ENCODE measurements around the gene FOXO6. TPM values are rescaled to one million over a fixed set of nuclear protein-coding genes. Genes with fewer than 3 reads are reported as not detected.

Gene FOXO6
- total and polyA plus RNA-seq, 8 donors: 0.63 to 2.8 (median 1.9) TPM

DNA sequence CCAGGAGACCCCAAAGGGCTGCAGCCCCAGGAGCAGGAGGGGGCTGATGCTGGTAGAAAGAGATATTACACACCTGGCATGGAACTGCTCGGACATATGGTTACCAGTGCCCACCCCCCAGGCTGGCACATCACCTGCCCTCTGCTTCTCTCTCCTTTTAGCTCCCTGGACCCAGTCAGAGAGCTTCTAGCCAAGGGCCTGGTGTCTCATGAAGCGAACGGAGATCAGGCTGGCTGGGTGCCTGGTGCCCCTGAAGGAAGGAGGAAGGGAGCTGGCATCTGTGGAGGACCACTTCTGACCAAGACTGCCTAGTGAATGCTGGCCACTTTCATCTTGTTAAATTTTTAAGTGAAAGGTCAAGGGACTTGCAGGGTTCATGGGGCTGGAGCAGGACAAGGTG is 53.1 kb downstream of the FOXO6 start:
- H3K4me3 ChIP-seq: no peak overlapping the region
- TF ChIP-seq, protein P1, sequence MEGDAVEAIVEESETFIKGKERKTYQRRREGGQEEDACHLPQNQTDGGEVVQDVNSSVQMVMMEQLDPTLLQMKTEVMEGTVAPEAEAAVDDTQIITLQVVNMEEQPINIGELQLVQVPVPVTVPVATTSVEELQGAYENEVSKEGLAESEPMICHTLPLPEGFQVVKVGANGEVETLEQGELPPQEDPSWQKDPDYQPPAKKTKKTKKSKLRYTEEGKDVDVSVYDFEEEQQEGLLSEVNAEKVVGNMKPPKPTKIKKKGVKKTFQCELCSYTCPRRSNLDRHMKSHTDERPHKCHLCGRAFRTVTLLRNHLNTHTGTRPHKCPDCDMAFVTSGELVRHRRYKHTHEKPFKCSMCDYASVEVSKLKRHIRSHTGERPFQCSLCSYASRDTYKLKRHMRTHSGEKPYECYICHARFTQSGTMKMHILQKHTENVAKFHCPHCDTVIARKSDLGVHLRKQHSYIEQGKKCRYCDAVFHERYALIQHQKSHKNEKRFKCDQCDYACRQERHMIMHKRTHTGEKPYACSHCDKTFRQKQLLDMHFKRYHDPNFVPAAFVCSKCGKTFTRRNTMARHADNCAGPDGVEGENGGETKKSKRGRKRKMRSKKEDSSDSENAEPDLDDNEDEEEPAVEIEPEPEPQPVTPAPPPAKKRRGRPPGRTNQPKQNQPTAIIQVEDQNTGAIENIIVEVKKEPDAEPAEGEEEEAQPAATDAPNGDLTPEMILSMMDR (IDR thresholded peaks at IDR 0.05): no peak
- intact Hi-C loops (cut with DNase I): loop anchor here in 1 of 2 donors (10.0 kb wide), 1 partner anchor 129 kb away; no protein-coding TSS in a partner anchor
- DNase-seq (no peak), ATAC-seq (no peak)
- peaks cover 7 to 9% of the 10 kb centered on the region in 2 donors for H3K4me1 ChIP-seq
- H3K27me3 ChIP-seq: peaks cover 0 to 23% of the 10 kb centered on the region in 2 donors
- no peaks in the 10 kb centered on the region for H3K36me3 ChIP-seq
- H3K9me3 ChIP-seq: no peaks in the 10 kb centered on the region
- H3K27ac ChIP-seq: no peak overlapping the region

DNA sequence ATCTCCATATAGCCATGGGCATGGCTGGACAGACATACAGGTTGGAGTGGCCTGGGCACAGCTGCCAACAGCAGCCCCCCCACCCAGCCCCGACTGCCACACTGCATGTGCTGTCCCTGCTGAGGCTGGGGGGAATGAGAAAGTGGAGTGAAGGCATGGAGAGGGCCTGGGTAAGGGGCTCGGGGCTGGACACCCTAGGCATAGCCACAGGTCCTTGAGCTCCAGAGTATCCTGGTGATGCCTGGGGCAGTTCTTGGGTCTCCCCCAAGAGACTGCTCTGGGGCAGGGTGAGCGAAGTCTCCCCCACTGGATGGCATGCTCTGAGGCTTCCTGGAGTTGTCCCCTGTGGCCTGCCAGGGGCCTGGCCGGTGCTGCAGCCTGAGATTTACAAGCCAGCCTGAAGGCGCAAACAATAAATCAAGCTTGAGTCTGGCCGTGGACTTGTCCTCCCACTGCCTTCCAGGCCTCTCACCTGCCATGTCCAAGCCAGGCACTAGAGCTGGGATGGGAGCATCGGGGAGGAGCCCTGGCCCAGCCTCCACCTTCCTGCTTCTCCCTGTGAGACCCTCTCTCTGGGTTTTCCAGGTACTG is 53.6 kb downstream of the FOXO6 start:
- intact Hi-C loops (cut with DNase I): loop anchor here (5.0 to 10.0 kb wide), 3 partner anchors 128 to 148 kb away; no protein-coding TSS in a partner anchor
- Histone ChIP-seq H3K4me3 (no peak overlapping the region), H3K4me1 (peaks cover 7 to 9% of the 10 kb centered on the region in 2 donors), H3K36me3 (no peaks in the 10 kb centered on the region), H3K27ac (no peak overlapping the region), H3K9me3 (no peaks in the 10 kb centered on the region), H3K27me3 (peaks cover 0 to 18% of the 10 kb centered on the region in 2 donors)
- ATAC-seq (no peak), DNase-seq (peak in 1 of 4 donors; percentile 43)
- TF ChIP-seq, protein P1 (IDR thresholded peaks at IDR 0.05): no peak

DNA sequence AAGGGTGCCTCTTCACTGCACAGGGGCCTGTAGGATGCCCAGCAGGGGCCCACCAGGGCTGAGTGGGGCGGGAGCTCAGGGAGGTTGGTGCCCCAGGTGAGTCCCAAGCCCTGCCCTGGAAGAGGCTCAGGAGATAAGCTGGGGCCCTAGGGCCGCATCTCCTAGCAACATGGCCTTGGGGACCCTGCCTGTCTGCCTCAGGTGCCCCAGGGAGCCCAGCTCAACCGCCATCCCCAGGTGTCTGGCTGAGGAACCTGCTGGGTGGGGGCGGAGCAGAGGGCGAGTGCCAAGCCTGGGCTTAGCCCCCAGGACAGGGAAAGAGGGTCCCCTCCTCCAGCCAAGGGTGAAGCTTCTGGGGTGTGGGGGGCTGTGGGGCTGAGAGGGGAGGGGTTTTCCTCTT is 54.8 kb downstream of the FOXO6 start:
- DNase-seq (peak in 1 of 4 donors; percentile 43), ATAC-seq (no peak)
- intact Hi-C loops (cut with DNase I): loop anchor here (5.0 to 10.0 kb wide), 3 partner anchors 129 to 149 kb away; no protein-coding TSS in a partner anchor
- H3K4me3 ChIP-seq: no peak overlapping the region
- TF ChIP-seq, protein P1 (IDR thresholded peaks at IDR 0.05): no peak
- H3K27ac ChIP-seq: no peak overlapping the region
- H3K27me3 ChIP-seq: peaks cover 0 to 7% of the 10 kb centered on the region in 2 donors
- no peaks in the 10 kb centered on the region for H3K36me3 ChIP-seq
- peaks cover 7 to 9% of the 10 kb centered on the region in 2 donors for H3K4me1 ChIP-seq
- H3K9me3 ChIP-seq: no peaks in the 10 kb centered on the region

DNA sequence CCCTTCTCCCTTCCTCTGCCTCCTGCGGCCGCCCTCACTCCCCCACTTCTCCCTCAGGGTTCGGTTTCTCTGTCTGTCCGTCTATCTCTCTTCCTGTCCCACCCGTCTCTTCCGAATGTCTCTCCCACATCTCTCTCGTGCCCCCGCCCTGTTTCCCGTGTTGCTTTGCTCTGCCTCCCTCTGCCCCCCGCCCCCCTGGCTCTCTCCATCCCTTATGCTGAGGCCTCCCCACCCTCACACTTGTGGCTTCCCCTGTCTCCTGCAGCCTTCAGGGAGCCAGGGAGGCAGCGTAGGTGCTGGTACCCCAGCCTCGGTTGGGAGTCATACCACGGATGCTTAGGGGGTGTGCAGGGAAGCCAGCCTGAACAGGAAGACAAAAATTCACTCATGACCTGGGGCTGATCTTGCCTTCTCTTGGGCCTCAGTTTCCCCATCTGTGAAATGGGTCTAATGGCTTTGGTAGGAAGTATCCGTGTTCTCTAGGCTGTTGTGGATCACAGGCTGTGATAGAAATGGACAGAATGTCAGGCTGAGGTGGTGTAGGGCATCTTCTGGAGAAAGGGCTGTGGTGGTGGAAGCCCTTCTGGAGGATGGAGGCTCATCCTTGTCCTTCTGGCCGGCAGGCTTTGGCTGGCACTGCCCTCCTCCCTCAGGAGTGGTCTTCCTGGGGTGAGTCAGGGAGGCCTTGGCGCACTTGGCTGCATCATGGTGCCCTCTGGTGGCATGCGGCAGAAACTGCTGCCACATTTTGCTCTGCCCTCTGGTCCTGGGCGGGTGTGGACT is 55.5 kb downstream of the FOXO6 start:
- Histone ChIP-seq H3K4me3 (no peak overlapping the region), H3K27ac (no peak overlapping the region), H3K36me3 (no peaks in the 10 kb centered on the region), H3K4me1 (peaks cover 7 to 9% of the 10 kb centered on the region in 2 donors), H3K9me3 (no peaks in the 10 kb centered on the region), H3K27me3 (peaks cover 0 to under 1% of the 10 kb centered on the region in 2 donors)
- intact Hi-C loops (cut with DNase I): loop anchor here (5.0 to 10.0 kb wide), 3 partner anchors 129 to 149 kb away; no protein-coding TSS in a partner anchor
- ATAC-seq: peak; percentile 81
- TF ChIP-seq, protein P1 (IDR thresholded peaks at IDR 0.05): peak; percentile 82 to 86
- peak; percentile 54 to 87 (median 68) for DNase-seq

DNA sequence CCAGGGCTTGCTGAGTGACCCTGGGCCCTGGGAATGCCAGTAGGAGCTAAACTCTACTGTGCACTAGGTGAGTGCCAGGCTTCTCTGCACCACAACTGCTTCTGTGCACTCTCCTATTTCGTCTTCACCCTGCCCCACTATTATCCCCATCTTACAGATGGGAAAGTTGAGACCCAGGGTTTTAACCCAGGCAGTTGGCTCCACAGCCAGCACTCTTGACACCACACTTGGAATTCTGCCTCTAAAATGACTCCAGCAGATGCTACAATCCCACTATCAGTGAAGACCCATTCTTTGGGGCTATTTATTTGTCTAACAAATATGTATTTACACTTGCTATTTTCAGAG is 56.1 kb downstream of the FOXO6 start:
- intact Hi-C loops (cut with DNase I): loop anchor here (5.0 to 10.0 kb wide), 3 partner anchors 130 to 150 kb away; no protein-coding TSS in a partner anchor
- TF ChIP-seq, protein P1 (IDR thresholded peaks at IDR 0.05): no peak
- no peaks in the 10 kb centered on the region for H3K27me3 ChIP-seq
- DNase-seq (no peak), ATAC-seq (no peak)
- H3K4me1 ChIP-seq: peaks cover 7 to 9% of the 10 kb centered on the region in 2 donors
- H3K27ac ChIP-seq: no peak overlapping the region
- no peaks in the 10 kb centered on the region for H3K36me3 ChIP-seq
- H3K9me3 ChIP-seq: no peaks in the 10 kb centered on the region
- no peak overlapping the region for H3K4me3 ChIP-seq

Data from left lung (tissue), 10 donors.